CD4-positive, alpha-beta T cell treated with Interleukin-6 at 100 ng/mL for 8 hours (primary cell): ENCODE measurements around the gene TEDDM1.
A peak's percentile ranks its signal among the peaks of the same experiment; 100 is the strongest.
"Not testable (repeated sequence)": the region's sequence is repeated elsewhere in the genome, so short reads cannot be mapped to it uniquely, and the experiment has no call there.

Source experiments
- DNase-seq: peaks from one replicate; pipeline ENCODE4 v3.0.0-alpha.2; 2020; ENCODE audit warnings: mixed read lengths, low spot score

The TEDDM1 gene

GRCh38 chr1:182400567-182400966 lies at the start of gene TEDDM1:
TEDDM1 (minus strand) TSS chr1:182400667; CDS start chr1:182400485, 182 bp downstream.
- DNase-seq: no peak

GRCh38 chr1:182450087-182450486 lies 49.6 kb upstream of the TEDDM1 start, which contains the start of gene RGSL1:
RGSL1 (plus strand) TSS chr1:182450146; CDS start chr1:182450166, 20 bp downstream.
- DNase-seq: no peak

GRCh38 chr1:182447660-182448059 lies 47.2 kb upstream of the TEDDM1 start:
- DNase-seq: no peak

GRCh38 chr1:182447124-182447523 lies 46.7 kb upstream of the TEDDM1 start:
- not testable (repeated sequence) for DNase-seq

GRCh38 chr1:182446033-182446669 lies 45.7 kb upstream of the TEDDM1 start:
- peak; percentile 19 for DNase-seq

GRCh38 chr1:182444497-182444896 lies 44.0 kb upstream of the TEDDM1 start:
- no peak for DNase-seq

- no peak for DNase-seq
Observed at GRCh38 chr1:182442333-182442732, 41.9 kb upstream of the TEDDM1 start.

GRCh38 chr1:182441719-182442118 lies 41.3 kb upstream of the TEDDM1 start:
- no peak for DNase-seq

GRCh38 chr1:182438326-182438725 lies 37.9 kb upstream of the TEDDM1 start:
- DNase-seq: no peak

GRCh38 chr1:182433580-182433979 lies 33.1 kb upstream of the TEDDM1 start:
- DNase-seq: no peak

- DNase-seq: no peak
Observed at GRCh38 chr1:182431278-182431677, 30.8 kb upstream of the TEDDM1 start.

GRCh38 chr1:182430263-182431068 lies 30.0 kb upstream of the TEDDM1 start:
- DNase-seq: peak; percentile 29

- DNase-seq: no peak
Observed at GRCh38 chr1:182428043-182428442, 27.6 kb upstream of the TEDDM1 start.

- DNase-seq: no peak
Observed at GRCh38 chr1:182426442-182427430, 26.3 kb upstream of the TEDDM1 start.

GRCh38 chr1:182415789-182416188 lies 15.3 kb upstream of the TEDDM1 start:
- no peak for DNase-seq

GRCh38 chr1:182413969-182414368 lies 13.5 kb upstream of the TEDDM1 start:
- DNase-seq: no peak

GRCh38 chr1:182413486-182413885 lies 13.0 kb upstream of the TEDDM1 start:
- DNase-seq: no peak

GRCh38 chr1:182410620-182411273 lies 10.3 kb upstream of the TEDDM1 start:
- DNase-seq: no peak

- no peak for DNase-seq
Observed at GRCh38 chr1:182410138-182410537, 9.7 kb upstream of the TEDDM1 start.

- no peak for DNase-seq
Observed at GRCh38 chr1:182408435-182409075, 8.1 kb upstream of the TEDDM1 start.

GRCh38 chr1:182407724-182408123 lies 7.3 kb upstream of the TEDDM1 start:
- DNase-seq: no peak
